COLO668 (cell line): Measurements from ENCODE around the gene CDH2.
A peak's percentile ranks its signal among the peaks of the same experiment; 100 is the strongest.

ENCODE experiments used
- DNase-seq: peaks from one replicate; lab custom pipeline; 2025; ENCODE audit not compliant: unreplicated experiment; lab: John Stamatoyannopoulos, UW

The CDH2 gene

DNA sequence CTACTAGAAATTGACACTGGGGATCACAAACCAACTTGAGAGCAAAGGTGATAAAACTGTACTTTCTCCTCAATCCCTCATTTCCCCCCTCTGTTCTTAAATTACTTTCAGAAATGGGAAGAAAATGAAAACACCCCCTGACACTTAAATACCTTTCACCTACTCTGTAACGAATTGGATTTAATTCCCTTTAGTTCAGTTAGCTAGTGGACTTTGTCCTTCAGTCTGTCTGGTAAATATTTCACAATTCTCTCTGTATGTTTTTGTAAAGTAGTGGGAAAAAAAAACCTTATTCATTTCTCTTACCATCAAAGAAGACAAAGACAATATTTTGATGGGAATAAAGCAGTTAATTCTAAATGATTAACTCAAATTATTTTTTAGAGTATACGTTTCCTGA lies 85.7 kb downstream of the CDH2 start:
- DNase-seq = no peak

DNA sequence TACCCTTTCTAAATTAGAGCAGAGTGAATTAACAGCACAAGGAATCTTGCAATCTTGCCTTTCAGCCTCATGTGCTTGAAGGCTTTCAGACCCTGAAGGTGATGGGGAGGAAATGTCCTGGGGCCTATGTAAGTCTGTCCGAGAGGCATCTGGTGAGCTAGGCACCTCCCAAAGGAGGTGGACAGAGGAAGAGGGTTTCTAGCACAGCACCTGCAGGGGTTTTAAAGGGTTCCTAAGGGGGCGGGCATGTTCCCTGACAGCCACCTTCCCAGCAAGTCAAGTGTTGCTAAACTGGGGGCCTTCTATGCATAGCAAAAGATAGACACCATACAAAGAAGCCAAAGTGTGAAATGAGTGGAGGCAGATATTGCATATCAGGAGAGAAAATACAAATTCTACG lies 88.5 kb downstream of the CDH2 start:
- DNase-seq = no peak

DNA sequence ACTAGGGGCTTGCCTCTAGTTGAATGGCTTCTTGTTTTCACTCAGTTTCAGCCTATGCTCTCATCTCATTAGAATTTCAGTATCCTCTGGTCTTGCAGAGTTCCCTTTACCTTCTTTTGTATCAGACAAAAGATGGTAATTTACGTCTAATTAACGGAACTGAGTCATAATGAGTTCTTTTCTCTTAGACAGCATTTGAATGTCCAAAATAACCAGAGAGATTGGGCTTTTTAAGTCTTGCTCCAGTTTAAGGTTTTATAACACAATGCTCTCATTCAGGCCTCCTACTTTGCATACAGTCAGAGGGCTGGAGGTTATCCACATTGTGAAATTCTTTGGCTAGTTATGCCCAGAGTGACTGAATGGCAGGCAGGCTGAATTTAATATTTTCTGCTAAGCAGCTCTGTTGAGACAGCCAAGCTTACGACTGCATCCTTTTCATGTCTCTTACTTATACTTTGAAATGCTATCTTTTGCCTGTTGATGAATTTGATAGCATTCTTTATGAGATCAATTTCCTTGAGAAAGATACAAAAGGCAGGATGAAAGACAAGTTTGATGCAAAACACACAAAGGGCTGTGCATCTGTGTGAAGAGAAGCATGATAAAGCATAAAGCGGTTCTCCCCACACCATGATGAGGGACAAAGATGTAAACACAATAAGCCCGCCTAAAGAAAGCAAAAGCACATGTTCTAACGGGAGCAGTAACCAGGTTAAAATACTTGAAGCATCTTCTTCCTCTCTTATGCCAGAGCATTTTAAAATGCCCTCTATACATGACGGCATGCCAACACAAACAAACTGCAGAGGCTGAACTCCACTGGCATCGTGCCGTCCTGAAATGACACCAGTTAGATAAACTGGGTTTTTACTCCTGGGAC lies 90.0 kb downstream of the CDH2 start:
- DNase-seq = no peak

DNA sequence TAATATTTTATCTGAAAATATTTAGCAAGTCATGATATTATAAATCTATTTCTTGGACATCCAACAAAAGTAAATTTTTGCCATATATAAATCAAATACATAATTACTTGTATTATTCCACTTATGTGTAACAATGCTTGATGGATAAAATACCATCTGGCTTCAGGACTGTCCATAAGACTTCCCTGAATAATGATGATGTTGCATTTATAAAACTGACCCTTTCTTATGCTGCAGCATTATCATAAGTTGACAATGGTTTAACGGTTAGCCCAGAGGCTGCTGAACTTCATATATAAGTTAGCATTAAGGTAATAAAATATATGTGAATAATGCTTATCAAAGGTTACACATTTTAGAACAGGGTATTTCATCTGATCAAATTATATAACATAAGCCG lies 95.4 kb downstream of the CDH2 start:
- no peak for DNase-seq

DNA sequence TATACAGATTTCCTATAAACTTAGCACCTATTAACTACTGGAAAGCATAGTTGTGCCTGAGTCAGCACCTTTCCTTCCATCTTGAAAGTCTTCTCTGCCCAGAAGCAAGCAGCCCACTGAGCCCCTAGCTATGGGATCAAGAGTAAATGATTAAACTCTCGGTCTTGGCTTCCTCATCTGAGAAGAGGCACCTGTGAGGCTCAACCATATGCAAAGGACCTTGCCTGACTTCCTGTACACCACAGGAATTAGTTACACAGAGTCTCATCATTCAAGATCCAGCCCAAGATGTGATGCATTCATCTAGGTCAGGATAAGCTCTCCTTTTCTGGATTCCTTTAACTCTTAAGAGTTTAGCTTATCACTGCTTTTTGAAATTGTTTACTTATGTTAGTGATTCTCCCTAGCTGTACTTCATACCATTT lies 96.0 kb downstream of the CDH2 start:
- DNase-seq = no peak

DNA sequence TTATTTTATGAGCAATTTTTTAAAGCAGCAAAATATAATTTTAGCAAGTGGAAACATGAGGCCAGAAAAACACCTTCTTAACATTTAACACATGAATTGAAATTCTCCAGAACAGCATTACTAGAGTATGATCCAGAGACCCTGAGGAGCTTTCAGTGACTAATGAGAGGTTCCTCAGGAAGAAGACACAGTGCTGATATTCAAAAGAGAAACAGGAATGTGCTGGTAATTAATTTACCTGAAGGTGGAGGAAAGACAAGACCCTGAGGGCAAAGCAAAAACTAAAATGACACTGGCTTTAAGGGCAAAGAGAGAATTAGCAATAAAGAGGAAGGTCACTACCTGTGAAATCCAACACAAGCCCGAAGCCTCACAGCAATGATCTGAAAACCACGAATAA lies 97.0 kb downstream of the CDH2 start:
- DNase-seq = no peak

DNA sequence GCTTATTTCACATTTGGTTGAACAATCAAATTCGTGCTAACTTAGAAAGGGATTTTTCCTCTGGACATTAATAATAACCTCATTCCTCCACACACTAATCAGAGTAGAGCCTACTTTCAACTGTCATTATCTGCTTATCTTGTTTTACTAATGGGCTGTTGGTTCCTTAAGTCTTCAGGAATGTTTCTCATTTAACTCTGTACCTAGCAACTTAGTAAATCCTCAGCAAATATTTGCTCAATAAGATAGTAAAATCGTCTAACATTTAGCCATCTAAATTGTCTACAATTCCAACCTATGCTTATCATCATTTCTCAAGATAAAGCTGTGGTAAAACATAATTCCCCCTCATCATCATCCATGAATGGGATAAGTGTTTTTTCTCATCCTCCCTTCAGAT lies 98.1 kb downstream of the CDH2 start:
- DNase-seq = no peak

DNA sequence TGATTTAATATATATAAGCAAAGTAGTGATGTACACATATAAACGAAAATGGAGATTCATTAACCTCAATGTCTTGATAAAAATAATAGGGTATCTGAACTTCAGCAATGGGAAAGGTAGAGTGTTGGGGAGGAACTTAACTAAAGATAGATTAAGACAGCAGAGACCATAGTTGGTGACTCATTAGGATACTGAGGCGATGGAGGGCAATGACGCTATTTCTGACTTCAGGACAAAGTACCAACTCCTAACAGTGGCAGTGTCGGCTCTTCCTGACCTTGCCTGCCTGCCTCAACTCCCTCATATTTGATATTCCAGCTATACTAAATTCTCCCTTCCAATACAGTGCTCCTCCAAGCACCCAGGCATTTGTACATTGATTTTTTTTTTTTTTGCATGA lies 98.6 kb downstream of the CDH2 start:
- no peak for DNase-seq

DNA sequence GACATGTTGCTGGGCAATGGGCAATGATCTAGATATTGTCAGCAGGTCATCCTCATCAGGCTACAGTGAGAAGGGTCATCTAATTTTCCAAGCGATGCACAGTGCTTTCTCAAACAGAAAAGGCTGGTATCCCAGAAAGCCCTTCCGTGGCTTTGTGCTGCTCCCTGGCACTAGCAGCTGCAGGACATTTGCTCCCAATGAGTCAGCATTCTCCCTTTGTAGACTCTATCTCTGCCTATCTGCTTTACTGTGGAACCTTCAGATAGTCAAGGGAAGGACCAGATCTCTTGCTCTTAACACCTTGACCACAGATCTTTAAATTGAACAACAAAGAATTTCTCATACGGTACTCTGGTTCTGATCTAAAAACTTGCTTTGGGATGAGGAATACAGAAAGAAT lies 101.4 kb downstream of the CDH2 start:
- peak; percentile 25 for DNase-seq

DNA sequence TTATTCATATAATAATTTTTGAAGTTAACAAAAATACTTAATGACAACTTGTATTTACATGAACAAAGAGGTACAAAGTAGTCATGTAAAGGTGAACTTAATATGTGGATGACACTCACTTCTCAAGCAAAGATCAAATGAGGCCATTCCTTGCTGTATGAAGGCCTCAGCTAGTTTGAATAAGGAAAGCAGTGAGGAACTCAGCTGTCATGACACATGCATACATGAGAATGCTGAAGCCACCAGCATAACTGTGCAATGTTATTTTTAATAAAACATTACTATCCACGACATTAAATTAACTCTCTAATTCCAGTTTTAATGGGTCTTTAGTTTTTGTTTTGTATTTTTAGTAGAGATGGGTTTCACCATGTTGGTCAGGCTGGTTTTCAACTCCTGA lies 102.9 kb downstream of the CDH2 start:
- no peak for DNase-seq

DNA sequence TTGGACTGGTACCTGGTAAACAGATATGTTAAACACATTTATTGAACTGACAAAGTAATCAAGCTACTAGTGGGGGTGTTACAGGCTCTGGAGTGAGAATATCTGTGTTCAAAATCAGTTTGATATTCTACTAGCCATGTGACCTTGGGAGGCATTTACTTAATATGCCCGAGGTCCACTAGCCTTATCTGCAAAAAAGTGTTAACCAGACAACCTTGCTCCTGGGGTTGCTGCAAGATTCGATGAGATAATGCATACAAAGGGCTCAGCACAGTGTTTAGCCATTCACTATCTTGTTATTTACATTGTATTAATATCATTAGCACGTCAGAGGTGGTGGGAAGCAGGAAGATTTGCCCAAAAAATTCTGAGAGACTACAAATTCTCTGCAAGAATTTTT lies 103.3 kb downstream of the CDH2 start:
- no peak for DNase-seq

DNA sequence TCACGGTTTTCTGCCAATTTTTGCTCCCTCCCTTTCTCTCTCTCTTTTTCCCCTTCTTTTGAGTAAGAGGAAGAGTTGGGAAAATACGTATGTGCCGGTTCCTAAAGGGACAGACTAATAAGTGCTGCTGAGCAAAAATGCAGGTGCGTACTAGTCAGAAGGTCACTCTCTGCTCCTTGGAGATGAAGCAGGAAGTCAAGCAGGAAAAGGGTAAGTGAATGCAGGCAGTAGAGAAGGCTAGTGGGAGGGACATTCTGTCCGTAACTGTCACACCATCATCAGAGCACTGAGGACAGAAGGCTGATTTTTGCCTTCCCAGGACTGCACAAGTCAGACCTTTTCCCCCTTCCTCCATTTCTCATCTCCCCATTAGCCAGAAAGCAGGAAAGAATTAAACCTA lies 105.7 kb downstream of the CDH2 start:
- no peak for DNase-seq

DNA sequence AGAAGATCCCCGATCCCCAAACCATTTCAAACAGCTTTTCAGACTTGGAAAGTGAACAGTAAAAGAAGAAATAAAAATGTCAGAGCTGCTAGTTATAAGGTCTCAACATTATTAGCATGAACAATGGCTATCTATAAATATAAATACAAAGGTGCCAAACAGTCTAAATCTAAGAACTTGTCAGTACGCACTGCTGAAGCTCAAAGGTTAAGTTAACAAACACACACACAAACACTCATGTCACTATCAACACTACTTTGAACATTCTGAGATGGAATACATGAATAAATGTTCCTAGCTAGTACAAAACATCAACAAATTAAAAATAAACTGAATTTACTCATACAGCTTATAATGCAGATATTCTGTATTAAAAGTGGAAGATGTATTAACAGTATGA lies 108.7 kb downstream of the CDH2 start:
- no peak for DNase-seq

DNA sequence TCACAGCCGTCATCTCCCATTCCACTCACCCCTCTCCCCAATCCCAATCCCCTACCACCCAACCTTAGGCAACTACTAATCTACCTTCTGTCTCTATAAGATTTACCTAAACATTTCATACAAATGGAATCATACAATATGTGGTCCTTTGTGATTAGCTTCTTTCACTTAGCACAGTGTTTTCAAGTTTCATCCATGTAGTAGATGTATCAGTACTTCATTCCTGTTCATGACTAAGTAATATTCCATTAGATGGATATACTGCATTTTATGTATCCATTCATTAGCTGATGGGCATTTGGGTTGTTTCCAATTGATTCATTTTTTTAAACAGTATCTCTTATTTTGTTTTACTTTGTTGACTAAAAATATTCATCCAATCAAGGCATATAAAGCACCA lies 109.6 kb downstream of the CDH2 start:
- no peak for DNase-seq

DNA sequence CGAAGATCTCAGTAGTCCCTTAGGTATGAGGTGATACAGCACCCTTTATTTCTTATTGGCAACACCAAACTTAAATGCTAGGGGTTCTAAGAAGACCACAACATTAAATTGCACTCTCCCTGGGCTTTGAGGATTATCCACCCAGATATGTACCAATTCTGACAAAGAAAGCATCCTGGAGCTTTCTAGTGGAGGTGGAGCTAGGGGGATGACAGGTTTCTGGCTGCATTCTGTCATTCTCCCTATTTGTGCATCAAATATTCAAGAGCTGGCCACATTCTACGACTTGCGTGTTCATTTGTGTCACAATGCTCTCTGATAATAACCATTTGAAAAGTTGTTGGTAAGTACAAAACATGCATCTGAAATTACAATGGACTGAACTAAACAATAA lies 111.1 kb downstream of the CDH2 start:
- no peak for DNase-seq

DNA sequence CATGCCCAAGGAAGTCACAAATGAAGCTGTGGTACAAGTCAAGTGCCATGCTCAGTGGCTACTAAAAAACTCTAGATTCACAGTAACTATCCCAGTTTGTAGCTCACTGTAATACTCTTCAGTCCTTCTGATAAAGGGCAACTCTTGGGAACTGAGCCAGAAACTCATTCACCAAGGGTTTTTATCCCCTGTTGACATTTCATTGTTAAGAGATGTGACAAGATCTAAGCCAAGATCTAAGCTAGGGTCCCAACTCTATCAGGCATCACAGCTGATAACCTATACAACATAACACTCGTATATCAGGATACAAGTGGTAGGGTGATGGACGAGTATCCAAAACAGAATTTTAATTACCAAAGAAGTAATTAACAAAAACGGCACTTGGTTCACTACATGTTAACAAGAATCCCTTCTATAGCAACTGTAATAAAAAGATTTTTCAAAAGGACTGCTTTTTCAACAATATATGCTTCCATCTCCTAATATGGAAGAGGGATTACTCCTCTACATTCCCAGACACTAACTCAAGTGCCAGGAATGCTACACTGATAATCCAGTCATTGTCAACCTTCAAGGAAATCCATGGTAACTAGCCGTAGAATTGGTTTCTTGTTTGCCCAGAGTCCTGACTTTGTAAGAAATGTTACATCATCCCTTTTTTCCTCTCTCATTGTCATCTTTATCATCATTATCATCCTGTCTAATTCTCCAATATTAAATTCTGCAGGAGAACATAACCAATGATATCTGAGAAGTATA lies 111.7 kb downstream of the CDH2 start:
- DNase-seq = no peak

DNA sequence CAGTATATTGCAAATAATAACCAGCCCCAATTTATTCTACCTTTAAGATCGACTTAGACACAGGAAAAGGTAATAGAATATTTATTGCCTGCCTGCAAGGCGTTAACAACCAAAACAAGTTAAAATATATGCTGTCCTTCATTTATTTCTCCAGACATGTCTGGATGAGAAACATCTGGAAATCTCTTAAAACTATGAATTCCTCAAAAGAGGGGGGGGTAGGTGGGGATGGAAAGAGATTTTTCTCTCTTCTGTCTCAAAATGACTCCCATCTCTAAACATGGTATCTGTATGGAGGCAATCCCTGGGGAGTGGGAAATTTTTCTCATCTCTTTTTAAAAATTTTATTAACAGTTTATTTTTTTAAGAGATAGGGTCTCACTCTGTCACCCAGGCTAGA lies 113.0 kb downstream of the CDH2 start:
- DNase-seq = no peak

DNA sequence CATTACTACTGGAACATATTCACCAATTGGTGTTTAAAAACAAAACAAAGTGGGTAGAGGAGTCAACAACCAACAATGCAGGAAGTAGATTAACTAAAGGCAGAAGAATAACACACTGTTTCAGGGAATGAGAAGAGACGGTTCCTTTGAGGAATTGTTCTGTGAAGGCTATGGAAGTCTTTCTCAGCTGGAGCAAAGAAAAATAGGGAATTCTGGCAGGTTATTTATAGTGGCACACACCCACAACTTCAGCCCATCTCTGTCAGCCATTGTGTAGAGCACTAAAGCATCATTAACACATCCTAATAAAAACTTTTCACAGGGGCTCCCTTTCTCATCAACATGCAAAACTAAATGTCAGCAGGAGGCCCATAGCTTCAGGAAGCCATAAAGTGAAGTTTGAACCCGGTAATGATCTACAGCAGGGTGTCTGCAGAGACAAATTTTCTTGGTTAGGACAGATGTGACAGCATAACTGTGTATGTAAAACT lies 113.6 kb downstream of the CDH2 start:
- DNase-seq = no peak

DNA sequence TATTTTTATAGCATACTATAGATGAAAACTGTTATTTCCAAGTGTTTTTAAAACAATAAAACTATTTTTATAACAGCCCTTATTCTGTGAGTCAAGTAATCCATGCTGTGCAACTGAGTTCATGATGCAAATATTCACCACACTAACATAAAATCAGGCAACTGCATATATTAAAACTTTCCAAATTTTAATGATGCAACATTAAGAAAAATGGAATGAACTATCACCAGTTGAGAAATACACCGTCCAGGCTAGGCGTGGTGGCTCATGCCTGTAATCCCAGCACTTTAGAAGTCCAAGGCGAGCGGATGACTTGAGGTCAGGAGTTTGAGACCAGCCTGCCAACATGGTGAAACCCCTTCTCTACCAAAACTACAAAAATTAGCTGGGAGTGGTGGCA lies 114.5 kb downstream of the CDH2 start:
- DNase-seq = no peak

DNA sequence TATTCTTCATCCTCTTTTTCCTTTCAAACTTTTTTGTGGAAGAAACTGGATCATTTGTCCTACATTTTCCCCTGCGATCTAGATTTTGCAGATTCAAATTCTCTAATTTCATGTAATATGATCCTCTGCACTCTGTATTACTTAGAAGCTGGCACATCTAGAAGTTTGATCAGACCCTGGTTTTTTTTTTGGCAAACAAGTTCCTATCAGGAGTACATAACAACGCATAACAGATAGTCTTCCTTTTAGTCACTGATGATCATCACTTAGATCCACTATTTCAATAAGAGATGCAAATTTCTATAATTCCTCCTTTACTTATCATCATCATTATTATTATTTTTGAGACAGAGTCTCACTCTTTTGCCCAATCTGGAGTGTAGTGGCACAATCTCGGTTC lies 117.1 kb downstream of the CDH2 start:
- no peak for DNase-seq

DNA sequence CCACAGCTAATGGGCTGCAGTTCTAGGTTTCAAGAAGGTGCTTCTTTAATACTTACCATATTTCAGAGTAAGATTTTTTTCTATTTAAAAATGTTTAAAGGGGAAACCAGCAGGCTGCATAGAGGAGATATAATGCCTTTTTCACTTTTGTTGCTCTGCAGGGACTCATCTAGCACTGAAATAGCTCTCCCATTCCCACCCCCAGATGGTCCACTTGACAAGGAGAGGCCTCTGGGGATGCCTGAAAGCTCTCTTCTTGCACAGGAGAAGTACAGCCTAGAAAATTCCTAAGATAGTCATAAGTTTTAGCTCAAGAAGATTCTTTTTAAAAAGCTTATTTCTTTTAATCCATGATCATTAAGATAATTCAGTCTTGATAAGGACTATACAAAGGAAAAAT lies 126.4 kb downstream of the CDH2 start:
- DNase-seq = no peak

DNA sequence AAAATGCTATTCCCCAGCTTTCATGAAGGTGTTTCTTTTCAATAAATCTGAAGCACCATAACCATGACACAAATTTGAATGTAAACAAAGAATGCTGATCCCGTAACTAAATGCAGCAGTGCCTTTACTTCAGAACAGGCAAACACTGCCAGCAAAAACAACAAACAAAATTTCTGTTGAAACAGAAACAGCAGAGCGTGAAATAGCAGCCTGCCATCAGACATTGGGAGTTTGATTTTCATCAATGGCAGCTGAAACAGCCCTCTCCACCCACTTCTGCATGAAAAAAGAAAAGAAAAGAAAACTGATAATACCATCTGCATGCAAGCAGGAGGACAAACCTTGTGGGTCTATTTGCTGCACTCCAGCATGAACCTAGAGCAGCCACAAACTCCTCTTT lies 128.3 kb downstream of the CDH2 start:
- no peak for DNase-seq
